Stimulated activated CD4-positive, alpha-beta T cell treated with anti-CD3 and anti-CD28 coated beads, Interleukin-12 subunit alpha, Interleukin-12 subunit beta, amount 100 ng/mL, for 48 hours (primary cell): Measurements from ENCODE around the gene GLRX.

Experiments used
- DNase-seq, 3 donors: peaks; one replicate each; pipeline ENCODE4 v3.0.0-alpha.2; 2020; ENCODE audit warnings: low read depth in 2 of 3, low spot score in 1 of 3

Gene GLRX, protein sequence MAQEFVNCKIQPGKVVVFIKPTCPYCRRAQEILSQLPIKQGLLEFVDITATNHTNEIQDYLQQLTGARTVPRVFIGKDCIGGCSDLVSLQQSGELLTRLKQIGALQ

DNA sequence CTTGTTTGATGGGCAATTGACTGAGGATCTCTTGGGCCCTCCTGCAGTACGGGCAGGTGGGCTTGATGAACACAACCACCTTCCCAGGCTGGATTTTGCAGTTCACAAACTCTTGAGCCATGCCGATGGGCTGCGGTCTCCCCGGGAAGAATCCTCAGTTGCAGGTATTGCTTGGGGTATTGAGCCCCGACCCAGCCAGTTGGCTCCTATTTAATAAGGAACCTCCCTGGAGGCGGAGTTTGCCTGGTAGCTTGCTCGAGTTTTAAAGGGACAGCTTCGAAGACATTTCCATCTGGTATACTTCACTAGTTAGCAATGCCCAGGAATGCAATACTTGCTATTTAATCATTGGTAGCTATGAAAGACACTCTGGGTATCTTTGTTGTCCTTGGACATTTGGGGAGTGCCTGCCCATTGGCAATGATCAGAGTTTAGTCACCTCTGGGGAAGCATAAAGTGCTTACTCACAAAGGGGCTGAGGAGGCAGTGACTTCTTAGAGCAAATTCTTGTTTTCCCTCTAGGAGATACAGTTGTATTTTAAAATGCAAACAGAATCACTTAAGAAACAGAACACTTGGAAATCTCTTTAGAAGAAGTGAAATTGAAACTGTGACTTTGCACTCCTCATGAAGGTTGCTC is at the start of gene GLRX:
Gene GLRX (minus strand): TSS at position 185 of the 640 bp plus-strand sequence. CDS start 64 bp downstream, at position 121.
- no peak for DNase-seq

DNA sequence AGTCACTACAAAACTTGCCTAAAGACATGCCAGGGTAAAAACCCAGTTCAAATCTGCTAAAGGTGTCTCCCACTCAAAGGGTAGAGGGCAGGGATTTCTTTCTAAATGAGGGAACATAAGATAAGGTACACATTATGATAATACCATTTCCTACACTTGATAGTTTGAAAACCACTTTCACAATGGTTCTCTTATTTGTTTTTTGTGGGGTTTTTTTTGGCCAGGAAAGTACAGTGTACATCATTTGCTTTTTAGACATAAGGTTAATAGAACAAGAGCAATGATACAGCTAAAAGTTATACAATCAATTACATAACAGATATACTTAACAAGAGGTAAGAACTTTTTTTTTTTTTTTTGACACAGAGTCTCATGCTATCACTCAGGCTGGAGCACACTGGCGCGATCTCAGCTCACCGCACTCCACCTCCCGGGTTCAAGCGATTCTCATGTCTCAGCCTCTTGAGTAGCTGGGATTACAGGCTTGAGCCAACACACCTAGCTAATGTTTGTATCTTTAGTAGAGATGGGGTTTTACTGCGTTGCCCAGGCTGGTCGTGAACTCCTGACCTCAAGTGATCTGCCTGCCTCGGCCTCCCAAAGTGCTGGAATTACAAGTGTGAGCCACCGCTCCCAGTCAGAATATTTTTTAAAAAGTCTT is 48.8 kb upstream of the GLRX start:
- no peak for DNase-seq

DNA sequence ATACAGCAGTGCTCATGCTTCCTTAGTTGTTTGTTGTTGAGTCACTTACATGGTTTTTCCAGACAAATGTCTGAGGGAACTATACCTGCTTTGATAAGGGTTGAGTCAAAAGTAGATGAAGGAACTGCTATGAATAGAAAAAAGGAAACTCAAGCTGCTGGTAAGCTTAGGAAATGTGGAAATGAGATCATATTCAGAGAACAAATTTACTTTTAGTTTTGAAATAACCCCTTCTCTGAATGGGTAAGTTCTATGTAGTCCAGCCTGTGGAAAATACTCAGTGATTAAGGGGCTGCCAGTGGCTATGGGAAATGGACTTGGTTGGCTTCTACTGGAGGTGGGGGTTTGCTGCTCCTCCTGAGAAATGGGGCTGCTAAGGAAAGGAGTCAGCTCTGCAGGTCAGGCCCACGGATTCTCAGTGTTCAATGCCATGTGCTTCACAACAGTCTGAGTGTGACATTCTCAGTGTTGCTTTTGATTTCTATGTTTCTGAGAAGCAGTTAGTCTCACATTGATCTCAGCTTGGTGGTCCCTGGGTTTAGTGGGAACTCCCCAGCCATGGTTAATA is 47.7 kb upstream of the GLRX start:
- peak; percentile 42 to 53 (median 48) for DNase-seq

DNA sequence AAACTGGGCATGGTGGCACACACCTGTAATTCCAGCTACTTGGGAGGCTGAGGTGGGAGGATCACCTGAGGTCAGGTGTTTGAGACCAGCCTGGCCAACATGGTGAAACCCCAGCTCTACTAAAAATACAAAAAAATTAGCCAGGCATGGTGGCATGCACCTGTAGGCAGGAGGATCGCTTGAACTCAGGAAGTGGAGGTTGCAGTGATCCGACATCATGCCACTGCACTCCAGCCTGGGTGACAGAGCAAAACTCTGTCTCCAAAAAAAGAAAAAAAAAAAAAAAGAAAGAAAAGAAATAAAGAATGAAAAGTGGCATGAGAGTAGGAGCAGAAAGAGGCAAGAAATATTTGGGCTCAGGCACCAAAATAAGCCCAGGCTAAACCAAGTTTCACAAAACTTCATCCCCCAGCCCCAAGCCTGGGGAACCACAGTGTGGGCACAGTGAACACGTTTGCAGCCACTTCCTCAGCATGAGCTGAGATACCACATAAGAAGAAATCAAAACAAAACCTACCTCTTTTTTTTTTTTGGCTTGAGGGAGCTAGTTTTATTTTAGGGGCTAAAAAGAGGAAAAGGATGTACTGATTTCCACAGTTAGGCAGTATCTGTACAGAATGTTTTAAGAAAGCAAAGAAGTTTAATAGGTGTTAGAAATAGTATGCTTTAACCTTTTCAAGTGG is 46.8 kb upstream of the GLRX start:
- DNase-seq, result peak in 2 of 3 donors; percentile 38

DNA sequence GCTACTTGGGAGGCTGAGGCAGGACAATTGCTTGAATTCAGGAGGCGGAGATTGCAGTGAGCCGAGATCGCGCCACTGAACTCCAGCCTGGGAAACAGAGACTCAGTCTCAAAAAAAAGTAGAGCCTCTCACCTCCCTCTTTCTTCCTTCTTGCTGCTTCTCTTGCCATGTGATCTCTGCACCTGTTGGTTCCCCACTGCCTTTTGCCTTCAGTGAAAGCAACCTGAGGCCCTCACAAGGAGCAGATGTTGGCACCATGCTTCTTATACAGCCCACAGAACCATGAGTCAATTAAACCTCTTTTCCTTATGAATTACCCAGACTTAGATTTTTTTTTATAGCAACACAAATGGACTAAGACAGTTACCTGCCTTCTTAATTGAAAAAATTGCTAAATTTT is 45.6 kb upstream of the GLRX start:
- no peak for DNase-seq

DNA sequence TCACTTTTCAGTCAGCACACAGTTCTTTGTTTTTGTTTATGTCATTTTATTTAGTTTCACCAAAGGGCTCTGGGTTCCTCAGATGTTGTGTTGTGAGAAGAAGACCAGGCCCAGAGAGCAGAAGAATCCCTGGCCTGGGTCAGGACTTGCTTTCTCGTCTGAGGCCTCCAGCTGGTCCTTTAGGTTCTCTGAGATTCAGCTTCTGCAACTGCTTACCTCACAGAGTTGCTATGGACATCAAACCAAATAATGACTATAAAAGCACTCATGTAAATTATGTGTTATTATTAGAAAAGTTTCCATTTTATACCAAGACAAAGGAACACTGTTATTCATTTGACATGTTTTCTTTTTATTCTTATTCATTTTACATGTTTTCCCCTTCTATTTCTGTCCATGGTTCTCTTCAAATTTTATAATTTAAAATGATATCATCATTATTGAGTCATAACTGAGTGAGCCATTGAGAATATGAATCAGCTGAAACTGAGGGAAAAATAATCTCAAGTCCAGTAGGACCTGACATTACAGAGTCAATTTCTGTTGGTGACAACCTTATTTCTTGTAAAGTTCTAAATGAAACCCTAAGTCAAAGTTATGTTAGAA is 44.0 kb upstream of the GLRX start:
- no peak for DNase-seq

DNA sequence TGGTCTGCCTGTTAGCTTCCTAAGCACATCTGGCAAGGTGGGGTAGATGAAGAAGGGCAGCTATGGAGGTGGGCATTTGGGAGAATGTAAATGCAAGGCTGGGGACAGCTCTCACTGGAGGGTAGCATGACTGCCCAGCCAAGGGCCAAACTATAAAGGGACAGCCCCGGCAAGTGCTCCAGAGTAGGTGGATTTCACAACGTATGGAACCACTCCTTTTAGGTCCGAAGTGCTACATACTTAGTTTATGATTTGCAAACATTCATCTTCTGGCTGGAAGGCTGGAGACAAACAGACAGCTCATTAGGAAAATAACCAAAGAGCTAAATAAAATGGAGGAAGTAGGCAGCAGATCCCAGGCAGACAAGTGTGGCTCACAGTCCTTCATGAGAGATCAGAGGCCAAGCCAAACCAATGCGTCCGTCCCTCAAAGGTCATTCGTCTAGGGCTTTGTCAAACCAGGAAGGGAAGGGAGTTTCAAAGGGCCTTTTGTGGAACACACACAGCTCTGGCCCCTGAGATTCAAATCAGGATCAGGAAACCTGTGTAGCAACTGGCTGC is 42.5 kb upstream of the GLRX start:
- DNase-seq, result no peak

DNA sequence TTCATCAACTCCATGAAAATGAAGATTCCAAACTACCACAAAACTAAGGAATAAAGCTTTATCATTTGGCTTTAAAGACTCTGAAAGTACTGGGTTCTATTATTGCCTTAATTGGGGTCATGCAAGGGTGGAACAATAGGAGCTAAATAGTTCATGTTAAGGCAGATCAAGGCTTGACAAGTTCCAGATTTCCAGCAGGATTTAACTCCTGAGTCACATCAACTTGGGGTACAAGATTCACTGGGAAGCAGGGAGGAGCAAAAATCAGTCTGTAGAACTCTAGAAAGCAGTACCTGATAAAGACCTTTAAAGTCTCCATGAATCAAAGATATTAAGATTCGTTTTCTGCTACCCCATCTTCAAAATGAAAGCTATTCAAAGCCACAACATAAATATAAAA is 41.9 kb upstream of the GLRX start:
- no peak for DNase-seq

DNA sequence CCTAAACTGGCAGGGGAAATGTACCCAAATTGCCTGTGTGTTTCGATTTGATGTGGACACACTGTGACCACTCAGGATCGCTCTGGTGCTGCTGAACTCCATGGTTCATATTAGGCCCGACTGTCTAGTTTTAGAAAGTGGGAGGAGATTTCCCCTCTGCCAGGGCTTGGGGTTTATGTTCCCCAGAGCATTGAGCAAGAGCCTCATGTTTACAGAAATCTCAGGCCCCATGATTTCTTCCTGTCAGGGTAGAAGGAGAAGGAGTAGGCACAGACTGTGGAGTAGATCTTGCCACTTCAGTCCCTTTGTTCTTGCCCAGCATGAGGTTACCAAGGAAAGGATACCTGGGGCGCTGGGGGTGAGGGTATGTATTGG is 40.8 kb upstream of the GLRX start:
- no peak for DNase-seq

DNA sequence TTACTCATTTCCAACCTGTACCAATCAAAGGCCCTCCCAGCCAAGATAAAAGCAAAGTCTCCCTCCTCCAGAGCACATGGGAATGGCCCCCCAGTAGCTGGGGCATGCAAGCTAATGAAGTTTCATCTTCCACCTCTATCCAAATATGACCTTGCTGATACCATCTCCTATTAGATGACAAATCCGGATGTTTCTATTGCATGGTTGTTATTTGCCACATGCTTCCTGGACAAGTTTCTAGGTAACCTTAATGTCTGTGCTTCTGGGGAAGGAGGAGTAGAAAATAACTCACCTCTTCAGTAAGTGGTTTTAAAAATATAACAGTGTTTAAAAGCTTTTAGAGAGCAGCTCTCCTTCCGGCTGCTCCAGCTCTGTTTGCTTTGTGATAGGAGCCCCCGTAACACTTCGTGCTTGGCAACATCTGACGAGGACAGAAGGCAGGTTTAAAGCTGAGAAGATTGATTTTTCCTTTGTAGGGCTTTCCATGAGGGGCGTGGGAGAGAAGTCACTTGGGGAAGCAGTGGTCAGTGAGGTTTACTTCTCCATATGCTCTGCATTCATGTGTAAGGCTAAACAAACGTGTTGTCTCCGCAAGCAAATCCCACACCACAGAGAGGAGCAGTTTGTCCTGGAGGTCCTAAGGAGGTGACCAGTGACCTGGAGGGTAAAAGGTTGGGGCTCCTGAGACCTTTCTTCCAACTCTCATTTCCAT is 40.3 kb upstream of the GLRX start:
- DNase-seq, result no peak

DNA sequence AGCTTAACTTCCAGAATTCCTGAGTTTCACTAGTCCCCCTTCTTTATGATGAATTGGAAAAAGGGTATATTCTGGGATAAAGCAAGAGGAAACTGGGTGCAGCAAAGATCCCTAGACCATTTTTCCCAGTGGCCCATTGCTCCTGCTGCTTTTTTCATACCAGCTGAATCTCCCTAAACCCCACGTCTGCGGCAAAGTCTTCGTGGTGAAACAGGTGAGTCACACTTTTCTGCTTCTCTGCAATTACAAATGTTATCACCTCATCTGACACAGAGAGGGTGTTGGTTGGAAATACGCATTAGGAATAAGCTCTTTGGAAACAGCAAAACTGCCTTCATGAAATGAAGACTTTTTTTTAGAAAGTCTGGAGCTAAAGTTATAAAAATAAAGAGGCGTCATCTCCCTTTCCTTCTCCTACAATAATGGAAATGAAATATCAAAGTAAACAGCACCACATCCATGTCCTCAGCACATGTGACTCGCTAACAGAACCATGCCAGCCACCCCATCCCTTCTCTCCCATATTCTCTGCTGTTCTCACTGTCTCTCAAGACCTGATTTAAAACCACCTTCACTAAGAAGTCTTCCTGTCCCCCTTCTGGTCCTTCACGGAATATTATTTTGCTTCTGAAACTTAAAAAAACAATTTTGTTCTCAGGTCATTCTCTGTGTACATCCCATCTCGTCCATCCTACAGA is 39.5 kb upstream of the GLRX start:
- peak in 2 of 3 donors; percentile 25 to 31 for DNase-seq

DNA sequence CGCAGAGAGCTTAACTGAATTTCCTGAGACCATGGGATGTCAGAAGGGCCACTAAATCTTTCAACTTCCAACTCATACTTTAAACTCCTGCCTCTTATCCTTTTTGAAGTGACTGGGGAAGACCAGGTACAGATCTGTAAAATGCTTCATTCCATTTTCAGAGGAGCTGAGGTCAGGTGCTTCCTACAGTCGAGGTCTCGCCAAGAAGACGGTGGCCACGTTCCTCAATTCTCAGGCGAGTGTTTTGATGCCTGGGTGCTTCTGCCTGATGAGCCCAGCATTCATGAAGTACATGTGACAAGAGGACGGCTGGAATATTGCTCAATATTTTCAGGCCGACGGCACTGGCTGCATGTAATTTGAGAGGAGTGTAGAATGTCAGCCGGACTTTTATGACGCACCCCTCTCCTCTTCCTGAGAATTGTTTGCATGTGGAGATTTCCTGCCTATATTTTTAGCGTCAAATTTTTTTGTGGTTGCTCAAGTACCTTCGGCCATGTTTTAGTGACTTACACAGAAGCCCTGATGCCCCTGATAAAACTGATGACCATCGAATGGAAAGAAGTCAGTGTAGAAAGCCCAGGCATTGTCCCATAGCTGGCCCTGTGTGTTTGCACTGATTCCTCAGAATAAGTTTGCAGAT is 38.8 kb upstream of the GLRX start:
- DNase-seq, result no peak

DNA sequence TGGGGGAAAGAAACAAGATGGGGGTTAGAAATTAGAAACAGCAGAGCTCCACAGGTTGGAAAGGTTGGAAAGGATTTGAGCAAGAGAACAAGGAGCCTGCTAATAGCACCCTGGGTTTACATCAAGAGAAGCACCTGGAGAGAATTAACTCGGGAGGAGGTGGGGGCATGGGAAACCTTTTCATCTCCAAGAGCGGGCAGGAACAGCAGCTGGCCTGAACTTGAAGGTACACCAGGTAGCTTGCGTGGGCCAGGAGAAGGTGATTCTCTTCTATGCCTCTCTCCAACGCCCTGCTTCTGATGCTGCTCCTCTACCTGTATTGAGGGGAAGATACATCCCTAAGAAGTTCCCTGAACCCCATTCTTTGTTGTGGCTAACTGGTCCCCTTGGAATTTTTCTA is 37.1 kb upstream of the GLRX start:
- DNase-seq, result no peak

DNA sequence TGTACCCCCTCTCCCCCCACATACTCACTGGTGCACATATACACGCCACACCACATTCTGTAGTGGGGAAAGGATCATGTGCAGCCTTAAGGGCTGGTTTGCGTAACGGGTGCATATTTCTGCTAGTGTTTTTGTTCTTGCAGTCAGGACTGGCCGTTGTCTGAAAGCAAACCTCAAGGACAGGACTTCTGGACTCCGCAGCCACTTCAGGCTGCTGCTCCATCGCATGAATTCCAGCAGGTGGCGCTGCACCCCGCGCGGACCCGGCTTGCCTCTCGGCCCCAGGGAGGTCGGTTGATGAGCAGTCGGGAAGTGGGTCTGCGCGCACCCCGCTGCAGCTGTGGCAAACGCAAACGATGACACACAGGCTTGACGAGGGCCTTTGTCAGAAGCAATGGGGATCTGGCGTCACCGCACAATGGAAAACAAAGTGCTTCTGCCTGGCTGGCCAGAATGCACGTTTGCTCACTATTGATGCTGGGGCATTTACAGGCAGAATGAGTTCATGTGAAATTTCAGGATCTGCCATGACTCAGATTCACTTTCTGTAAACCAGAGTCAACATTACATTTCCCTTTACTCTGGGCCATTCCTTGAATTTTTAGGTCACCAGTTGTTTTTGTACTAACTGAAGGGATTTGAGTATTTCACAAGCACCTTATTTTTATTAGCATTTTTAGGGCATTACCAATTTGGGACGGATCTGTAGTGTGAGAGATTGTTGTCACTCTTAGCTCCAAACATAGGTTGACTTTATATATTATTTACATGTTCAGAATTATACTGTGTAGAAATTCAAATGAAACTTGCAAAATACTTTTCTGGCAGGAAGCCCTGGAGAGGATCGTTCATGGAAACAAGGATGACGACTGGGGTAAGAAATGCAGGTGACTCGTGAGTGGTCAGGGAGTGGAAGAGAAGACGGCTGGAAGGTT is 36.4 kb upstream of the GLRX start:
- DNase-seq, result peak; percentile 90 to 95 (median 91)

DNA sequence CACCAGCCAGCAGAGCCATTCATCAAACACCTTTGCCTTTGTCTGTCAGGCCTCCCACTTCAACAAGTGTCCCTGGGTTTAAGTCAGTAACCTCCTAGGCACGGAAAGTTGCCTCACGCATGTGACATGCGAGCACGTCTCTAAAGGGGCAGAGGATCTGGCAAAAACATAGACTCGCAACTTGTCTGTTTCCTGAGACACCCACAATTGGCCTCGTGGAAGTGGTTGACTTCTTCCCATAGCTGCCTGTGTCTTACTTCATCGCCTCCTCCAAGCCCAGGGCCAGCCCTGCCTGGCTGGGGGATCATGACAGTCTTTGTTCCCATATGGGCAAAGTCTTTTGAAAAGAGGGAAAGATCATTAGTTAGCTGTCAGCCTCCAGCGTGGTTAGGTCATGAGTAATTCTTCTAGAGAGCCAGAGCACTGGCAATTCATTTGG is 35.5 kb upstream of the GLRX start:
- no peak for DNase-seq

DNA sequence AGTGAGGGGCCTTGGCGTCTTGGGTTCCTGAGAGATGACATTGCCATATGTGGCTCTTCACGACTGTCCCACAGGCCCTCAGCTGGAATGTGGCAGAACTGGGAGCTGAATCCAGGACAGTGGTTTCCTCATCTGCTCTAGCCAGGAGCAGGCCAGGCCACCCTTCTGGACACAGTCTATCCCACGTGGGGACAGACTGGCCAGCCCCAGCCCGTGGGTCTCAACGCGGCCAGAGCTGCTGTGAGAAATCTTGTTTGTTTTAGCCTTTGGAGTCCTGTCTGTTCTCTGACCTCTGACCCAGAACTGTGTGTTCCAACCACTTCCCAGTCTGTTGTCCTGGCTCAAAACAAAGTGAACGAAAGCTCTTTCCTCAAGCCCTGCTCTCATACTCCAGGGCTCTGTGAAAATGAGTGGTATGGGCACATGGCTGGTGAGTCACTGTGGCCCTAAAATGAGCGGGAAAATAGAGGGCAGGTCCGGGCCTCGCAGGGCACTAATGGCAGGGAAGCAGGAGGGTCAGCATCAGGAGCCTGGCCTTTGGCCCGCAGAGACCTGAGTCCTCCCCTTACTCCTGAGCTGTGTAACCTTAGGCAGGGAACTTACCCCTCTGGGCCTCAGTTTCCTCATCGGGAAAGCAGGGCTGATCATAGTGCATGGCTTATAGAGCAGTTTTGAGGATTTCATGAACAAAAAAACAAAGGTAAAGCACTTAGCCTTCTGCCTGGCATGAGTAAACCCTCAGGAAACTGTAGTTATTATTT is 34.8 kb upstream of the GLRX start:
- DNase-seq, result no peak

DNA sequence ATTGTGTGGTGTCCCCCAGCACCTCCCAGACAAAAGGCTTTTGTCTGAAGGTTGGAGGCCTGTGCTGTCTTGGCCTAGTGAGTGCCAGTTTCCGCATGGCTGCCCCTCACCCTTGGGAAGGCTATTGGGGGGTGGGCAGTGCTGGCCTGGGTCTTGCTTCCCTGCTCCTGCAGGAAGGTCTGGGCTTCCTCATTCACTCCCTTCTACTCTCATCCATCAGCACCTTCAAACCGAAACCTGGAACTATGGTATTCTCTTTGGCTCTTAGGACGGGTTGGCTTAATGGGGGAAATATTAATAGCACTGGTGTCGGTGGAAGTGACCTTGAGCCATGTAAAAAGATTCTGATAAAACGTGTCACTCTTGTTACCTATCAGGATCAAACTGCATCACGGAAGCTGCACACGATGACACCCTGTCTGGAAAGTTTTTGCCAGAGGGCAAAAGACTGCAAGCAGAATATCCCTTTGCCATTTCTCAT is 34.0 kb upstream of the GLRX start:
- no peak for DNase-seq
